HG03196 (cell line): ENCODE measurements around the gene INPP5J.
"Not testable (repeated sequence)": the region's sequence is repeated elsewhere in the genome, so short reads cannot be mapped to it uniquely, and the experiment has no call there.

Source experiments
- ATAC-seq: cut with Tn5 transposase; IDR thresholded peaks from one replicate; pipeline ENCODE4 v1.9.1; 2021; ENCODE audit not compliant: unreplicated experiment

The INPP5J gene

GRCh38 chr22:31144223-31144622 is 21.5 kb downstream of the INPP5J start:
- ATAC-seq, result no peak

GRCh38 chr22:31148488-31148887 is 25.7 kb downstream of the INPP5J start:
- no peak for ATAC-seq

DNA sequence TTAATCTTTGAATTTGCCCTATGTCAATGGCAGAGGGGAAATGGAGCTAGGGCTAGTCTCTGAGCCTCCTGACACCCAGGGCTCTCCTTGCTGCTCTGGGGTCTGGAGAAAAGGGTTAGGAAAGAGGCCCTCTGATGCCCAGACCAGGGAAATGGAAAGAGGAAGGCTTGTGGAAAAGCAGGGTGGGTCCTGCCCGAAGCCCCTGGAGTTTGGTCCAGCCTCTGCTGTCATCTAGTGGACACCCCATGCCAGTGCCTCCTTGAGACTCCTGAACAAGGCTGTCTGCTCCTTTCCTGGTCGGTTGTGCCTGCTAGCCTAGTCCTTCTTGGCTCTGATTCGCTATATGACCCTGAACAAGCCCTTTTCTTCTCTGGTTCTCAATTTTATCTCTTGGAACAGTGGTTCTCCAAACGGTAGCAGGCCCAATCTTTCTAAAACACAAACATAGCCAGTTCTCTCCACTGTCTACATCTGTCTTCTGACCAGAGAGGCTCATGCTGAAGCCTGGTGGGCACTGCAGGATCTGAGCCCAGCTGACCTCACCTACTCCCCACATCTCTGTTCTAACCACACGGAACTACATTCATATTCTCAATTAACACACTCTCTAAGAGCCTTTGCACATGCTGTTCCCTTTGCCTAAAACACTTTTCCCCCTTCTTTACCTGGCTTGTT is 26.3 kb downstream of the INPP5J start:
- no peak for ATAC-seq

DNA sequence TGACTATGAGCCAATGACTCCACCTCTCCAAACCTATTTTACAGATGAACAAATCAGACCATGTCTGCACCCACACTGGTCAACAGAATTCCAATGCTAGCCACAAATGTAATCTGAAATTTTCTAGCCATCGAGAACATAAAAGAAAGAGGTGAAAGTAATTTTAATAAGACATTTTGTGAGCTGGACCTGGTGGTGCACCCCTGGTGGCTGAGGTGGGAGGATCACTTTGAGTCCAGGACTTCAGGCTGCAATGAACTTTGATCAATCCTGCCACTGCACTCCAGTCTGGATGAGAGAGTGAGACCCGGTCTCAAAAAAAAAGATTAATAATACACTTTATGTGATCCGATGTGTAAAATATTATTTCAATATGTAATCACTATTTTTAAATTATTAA is 27.8 kb downstream of the INPP5J start:
- no peak for ATAC-seq

GRCh38 chr22:31151872-31152271 is 29.1 kb downstream of the INPP5J start:
- no peak for ATAC-seq

DNA sequence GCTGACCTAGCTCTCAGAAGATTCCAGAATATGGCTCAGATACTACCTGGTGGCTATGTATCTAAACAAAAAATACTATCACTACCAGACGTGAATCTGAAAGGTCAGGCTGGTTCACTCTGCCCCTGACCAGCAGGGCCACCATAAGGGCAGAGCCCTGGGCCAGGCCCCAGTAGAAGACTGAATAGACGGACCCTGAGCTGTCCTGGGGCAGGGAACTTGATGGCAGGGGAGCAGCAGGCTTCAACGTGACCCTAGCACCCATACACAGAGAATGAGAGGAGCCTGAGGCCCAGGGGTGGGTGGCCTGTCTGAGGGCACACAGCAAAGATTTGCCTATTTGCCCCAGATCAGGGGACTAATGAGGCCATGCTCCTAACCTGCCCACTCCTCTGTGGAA is 30.6 kb downstream of the INPP5J start:
- no peak for ATAC-seq

GRCh38 chr22:31154975-31155374 is 32.2 kb downstream of the INPP5J start:
- ATAC-seq, result no peak

GRCh38 chr22:31155422-31155821 is 32.7 kb downstream of the INPP5J start:
- ATAC-seq, result no peak

DNA sequence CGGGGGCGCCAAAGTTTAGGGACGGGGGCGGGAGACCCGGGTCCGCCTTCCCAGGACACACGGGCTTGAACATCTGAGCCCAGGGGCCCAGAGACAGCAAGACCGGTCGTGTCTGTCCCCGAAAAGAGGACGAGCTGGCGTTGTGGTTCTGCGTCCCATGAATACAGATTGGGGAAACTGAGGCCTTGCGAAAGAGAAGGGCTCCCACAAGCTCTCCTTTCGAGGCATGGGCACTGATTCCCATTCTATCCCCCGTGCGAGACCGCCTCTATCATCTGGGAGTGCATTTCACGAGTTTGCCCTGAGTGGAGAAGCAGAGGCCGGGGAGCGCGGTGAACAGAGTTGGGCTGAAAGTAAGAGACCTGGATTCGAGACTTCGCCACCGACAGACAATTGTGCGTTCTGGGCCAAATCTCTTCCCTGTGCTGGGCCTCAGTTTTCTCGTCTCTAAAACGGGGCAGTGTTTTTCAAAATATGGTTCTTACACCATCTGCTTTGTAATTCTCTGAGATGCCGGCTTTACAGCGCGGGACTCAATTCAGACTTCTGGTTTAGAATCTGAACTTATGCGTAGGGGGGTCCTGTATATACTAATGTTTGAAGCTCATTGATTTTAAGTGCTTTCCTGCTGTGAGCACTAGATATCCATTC is 37.7 kb downstream of the INPP5J start:
- ATAC-seq, result peak; percentile 5

DNA sequence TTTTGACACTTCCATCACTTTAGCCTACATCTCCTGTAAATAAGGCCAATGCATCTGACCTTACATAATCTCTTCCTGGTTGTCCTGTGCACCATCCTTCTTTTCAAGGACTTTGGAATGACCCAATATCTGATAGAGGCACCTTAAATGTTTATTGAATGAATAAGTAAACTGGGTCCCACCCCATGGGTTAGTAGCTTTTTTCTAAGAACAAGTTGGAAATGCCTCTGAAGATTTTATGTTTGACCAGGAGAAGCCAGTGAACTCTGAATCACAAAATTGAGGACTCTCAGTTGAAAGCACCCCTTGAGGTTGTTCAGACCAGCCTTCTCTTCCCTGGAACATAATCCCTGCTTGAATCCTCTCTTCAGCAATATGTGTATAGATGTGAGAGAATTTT is 38.6 kb downstream of the INPP5J start:
- ATAC-seq, result no peak

- no peak for ATAC-seq
These were observed 39.4 kb downstream of the INPP5J start for GRCh38 chr22:31162015-31162765.

DNA sequence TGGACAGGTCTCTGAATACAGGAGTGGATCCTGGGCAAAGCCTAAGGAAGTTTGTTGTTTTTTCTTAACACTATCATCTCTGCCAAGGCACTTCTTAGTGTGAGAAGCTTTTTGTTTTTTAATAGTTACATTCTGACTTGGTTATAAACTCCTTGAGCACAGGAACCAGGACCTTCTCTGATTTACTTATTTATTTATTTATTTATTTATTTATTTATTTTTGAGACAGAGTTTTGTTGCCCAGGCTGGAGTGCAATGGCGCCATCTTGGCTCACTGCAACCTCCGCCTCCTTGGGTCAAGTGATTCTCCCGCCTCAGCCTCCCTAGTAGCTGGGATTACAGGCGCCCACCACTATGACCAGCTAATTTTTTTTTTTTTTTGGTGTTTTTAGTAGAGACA is 48.2 kb downstream of the INPP5J start:
- no peak for ATAC-seq

- not testable (repeated sequence) for ATAC-seq
These were observed 49.0 kb downstream of the INPP5J start for GRCh38 chr22:31171734-31172133.

DNA sequence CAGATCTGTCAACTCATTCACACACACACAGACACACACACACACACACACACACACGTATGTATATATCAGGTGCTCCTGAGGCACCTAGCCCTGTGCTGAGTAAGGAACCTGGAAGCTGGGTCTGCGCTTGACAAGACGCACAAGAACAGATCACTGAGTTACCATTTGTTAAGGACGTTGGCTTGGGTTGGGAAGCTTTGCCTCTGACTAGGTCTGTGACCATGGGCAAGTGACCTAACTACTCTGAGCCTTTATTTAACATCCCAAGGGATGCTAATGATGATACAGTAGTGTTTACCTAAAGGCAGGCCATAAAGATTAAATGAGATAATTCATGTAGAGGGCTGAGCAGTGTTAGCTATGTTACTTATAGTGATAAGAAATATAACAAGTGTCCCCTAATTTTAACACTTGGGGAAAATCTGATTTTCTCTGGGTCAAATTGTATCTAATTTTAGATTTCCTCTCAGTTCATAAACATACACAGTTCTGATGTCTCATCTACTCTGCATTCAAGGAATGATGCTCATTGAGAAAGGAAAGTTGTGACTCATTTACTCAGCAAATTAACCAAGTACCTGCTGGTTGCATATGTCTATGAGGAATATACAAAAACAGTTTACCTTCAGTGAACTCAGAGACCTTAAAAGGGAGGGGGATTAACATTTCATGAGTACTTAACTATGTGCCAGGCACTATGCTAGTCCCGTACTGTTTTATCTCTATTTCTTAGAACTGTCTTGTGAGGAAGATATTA is 50.8 kb downstream of the INPP5J start:
- no peak for ATAC-seq

DNA sequence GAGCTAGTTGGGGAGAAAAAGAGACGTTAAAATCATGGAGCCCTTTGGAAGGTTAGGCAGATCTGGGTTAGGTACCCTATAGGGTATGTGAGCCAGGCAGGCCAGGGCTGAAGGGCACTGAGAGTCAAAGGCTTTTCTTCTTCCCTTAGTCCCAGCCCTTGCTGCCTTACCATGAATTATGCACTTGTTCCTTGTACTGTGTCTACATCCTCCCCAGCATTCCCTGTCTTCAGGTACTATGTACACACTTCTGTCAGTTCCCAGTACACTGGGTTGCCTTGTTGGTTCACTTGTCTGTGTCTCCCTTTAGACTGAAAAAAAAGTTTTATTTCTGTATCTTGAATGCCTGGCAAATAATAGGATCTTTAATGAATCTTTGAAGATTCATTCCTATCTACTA is 54.2 kb downstream of the INPP5J start:
- no peak for ATAC-seq

- no peak for ATAC-seq
These were observed 54.8 kb downstream of the INPP5J start for GRCh38 chr22:31177420-31178162.

DNA sequence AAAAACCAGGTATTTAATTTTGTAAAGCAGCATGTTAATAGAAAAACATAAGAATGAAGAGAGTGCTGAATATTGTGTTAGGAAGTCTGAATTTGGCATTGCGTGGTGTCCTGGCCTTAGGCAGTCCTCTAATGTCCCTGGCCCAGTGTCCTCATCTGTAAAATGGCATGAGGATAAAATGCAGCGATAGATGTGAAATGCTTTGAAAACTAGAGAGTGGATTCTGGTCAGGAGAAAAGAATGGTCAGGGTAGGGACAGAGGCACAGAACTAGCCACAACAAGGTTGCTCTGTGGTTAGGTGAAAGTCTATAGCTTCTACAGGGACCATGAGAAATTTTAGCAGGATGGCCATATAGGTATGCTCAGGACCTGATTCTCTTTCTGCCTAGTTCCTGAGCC is 56.1 kb downstream of the INPP5J start:
- ATAC-seq, result no peak

- ATAC-seq, result no peak
These were observed 56.6 kb downstream of the INPP5J start for GRCh38 chr22:31179345-31179744.

- ATAC-seq, result no peak
These were observed 61.2 kb downstream of the INPP5J start for GRCh38 chr22:31184015-31184414.
